Measurements from ENCODE around the gene RHBDL3.
"Not testable (repeated sequence)": the region's sequence is repeated elsewhere in the genome, so short reads cannot be mapped to it uniquely, and the experiment has no call there.

The RHBDL3 gene

DNA sequence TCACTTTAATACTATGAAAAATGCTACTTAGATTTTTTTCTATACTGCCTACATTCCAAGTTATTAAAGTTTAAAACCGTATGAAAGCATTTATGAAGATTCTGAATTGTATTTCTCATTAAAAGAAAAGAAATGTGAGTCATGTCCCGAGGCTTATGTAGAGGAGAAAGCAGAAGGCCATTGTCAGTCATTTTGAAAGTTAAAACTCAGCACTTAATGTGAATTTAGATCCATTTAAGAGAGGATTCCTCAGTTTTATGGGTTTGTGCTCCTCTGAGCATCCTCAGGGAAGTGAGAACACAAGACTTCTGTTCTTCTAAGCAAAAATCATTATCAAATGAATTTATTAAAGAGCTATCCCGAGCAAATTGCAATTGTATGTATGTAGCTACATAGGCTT is 64.5 kb downstream of the RHBDL3 start:
- no peak for DNase-seq

DNA sequence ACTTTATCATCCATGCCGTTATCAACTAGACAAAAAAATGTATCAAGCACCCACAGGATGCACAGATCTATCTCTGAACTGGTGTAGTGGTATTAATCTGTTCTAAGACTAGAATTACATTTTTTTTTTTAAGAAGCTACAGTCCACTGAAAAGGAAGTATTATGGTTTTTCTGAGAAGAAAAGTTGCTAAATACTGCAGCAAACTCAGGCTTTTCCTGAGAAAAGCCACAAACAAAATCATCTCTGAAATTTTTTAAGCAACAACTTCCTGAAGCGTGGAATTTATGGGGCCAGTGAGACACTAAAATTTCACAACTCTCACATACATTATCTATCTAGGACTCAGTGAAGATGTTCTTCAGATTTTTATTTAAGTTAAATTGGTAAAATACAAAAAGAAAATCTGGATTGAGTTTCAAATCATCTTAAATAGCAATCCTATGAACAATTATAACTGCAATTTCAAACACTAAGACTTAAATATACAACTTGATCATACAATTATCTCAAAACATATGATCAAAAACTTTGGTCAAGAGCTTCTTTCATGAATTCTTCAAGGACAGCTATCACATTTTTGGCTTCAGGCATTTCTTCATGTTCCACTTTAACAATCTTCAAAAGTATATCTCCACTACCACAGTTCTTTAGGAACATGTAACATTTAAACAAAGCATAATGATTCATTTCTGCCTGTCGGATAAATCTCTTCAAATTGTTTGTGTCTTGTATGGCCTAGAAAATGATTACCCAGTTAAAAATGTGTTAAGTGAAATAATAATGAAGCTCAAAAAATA is 65.8 kb downstream of the RHBDL3 start:
- no peak for DNase-seq

DNA sequence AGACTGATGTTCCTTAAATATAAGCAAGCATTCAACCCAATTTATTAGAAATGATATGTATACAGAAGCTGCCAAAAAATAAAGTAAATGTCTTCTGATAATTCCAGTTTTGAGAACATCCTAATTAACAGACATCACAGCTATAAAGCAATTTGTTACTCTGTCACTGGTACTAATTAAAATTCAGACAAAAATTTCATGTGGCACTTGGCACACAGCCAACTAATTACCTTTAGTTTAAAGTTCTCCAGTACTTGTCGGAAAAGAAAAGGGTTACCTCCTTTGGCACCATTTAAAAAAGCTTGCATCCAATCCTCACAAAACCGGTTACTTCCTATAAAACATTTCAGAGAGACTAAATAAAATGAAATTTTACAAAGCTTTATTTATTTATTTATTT is 67.6 kb downstream of the RHBDL3 start:
- no peak for DNase-seq

DNA sequence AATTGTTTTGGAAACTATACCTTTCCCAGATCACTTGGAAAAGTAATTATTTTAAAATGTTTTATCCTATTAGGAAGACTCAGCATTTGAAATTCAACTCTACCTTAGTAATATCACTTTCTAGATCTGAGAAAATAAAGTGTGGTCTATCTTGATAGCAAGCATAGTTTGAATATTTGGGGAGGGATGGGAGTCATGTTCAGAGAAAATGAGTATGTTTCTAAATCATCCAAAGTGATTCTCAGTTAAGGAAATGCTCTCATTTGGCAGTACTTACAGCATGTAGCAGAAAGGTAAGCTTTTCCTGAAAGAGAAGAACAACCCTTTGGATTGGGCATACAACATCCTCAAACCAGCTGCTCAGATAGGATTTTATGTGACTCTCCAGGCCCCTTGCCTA is 69.4 kb downstream of the RHBDL3 start:
- no peak for DNase-seq

DNA sequence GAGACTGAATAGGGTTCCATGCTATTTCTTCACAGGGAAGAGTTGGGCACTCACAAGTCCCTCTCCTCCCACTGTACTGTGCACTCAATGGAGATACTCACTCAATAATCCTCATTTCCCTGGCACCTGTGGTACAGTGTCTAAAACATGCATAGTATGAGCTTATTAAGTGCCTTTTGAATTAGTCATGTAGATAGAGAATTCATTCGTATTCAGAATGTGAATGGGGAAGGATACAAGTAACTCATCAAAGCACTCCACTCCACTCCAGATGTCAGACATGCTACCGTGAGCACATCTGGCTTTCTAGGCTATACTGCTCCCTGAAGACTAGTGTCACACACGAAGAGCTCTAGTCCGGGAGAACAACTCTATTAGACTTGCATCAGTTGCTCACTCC is 70.1 kb downstream of the RHBDL3 start:
- DNase-seq = no peak

DNA sequence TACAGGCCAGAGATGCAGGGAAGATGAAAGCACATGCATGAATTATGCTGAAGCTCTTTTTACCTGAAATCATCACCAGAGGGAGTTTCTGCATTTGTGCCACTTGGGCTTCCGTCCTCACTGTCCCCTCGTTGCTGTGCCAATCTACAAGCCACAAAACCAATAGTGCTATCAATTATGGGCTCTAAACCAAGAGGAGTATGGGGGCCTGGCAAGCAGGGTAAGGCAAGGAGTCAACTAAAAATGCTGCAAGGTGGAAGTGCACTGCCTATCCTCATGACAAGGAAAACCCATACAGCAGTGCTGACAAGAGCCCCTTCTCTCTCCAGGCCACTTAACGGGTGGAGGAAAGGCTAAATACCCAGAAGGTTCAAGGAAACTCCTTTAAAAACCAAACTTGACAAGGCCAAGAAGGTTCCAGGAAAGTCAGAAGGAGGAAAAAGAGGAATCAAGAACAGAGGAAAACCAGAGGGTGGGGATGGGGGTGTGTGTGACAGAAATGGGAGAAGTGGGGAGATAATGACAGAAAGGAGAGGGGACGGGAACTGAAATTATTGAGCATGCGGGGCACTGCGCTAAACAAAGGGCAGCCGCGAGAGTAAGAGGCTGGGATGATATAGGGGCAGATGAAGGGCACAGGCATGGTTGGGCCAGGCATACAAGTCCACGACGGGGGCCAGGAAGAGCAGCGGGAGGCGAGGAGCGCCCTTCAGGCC is 75.7 kb downstream of the RHBDL3 start:
- peak; percentile 73 for DNase-seq

DNA sequence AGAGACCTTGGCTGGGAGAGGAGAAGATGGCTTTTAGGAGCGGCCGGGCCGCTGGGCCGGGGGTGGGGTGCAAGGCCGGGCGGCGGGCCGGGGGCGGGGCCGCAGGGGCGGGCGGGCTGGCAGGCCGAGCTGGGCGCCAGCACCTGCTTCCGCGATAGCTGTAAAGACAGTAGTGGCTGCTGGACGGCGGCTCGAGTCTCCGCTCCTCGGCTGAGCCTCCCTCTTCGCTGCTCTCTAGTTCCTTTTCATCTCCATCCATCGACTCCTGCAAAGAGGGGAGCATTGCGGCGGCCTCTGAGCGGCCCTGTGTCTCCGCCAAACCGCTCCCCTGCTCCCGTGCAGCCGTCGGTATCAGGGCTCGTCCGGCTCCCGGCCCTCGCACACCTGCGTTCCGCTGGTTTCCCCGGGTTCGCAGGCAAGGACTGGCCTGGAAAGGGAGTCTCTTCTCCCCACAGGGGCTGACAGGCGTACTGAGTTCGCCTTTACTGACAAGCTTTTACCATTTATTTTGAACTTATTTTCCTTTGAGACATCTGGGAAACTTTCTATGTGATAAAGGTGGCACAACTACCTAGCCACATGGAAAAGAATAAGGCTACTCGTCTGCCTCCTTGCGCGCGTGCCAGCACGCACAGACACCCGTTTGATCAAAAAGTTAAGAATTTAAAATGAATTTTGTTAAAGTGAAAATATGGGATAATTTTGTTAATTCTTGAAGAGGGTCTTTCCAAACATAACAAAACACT is 76.4 kb downstream of the RHBDL3 start, which contains the start of gene C17orf75:
TSS of gene C17orf75 (minus strand) at position 317 of the 746 bp plus-strand sequence. CDS start at position 283, 34 bp downstream.
- peak; percentile 80 for DNase-seq

DNA sequence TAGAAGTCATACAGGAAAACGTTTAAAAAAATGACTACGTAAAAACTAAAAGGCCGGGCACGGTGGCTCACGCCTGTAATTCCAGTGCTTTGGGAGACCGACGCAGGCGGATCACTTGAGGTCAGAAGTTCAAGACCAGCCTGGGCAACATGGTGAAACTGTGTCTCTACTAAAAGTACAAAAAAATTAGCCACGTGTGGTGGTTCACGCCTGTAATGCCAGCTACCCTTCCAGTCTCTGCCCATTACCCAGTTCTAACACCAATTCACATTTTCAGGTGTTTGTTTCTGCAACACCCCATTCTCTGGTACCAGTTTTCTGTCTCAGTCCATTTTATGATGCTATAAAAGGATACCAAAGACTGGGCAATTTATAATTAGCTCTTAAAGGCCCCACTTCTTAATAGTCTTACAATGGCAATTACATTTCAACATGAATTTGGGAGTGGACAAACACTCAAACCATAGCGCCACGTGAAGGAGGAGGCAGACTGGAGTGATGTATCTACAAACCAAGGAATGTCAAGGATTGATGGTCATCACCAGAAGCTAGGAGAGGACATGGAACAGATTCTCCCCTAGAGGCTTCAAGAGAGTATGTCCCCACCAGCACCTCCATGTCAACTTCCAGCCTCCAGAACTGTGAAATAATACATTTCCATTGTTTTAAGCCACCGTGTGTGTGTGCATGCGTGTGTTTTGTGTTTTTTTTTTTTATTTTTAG is 77.1 kb downstream of the RHBDL3 start:
- DNase-seq = no peak

DNA sequence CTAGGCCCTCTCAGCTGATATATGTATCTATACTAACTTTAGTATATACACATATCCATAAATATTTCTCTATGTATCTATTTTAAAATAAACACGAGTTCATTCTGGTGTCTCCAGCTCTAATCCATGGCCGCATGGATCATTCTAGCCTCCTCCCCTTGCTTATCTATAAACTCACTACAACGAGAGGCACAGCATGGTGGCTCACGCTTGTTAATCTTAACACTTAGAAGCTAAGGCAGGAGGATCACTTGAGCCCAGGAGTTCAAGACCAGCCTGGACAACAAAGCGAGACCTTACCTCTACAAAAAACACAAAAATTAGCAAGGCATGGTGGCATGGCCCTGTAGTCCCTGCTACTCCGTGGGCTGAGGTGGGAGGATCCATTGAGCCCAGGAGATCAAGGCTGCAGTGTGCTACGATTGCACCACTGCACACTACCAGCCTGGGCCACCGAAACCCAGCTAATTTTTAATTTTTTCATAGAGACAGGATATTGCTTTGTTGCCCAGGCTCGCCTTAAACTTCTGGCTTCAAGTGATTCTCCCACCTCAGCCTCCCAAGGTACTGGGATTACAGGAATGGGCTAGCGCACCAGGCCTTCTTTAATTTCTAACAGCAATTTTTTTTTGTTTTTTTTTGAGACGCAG is 80.4 kb downstream of the RHBDL3 start:
- DNase-seq = no peak

DNA sequence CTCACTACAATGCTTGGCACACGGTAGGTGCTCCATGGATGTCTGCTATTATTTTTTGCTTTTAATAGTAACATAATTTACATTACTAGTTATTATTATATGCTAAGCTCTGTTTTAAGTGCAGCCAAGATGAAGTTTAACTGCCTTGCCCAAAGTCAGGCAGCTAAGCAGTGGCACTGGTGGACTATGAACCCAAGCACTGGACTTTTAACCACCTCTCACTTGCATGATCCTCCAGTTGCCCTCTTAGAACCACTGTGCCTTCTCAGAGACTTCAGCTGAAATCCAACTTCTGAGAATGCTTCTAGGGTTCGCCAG is 82.8 kb downstream of the RHBDL3 start:
- DNase-seq = no peak

DNA sequence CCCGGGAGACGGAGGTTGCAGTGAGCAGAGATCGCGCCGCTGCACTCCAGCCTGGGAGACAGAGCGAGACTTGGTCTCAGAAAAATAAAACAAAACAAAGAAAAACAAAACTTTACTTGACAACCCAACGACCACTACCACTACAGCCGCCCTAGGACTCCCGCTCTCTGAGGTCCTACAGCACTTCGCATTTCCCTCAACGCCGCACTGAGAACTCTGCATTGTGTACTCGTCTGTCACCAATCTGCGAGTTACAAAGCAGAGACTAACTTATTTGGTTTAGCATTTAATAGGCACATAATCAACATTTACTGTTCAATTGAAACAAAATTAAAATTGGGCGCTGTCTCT is 83.8 kb downstream of the RHBDL3 start:
- no peak for DNase-seq

DNA sequence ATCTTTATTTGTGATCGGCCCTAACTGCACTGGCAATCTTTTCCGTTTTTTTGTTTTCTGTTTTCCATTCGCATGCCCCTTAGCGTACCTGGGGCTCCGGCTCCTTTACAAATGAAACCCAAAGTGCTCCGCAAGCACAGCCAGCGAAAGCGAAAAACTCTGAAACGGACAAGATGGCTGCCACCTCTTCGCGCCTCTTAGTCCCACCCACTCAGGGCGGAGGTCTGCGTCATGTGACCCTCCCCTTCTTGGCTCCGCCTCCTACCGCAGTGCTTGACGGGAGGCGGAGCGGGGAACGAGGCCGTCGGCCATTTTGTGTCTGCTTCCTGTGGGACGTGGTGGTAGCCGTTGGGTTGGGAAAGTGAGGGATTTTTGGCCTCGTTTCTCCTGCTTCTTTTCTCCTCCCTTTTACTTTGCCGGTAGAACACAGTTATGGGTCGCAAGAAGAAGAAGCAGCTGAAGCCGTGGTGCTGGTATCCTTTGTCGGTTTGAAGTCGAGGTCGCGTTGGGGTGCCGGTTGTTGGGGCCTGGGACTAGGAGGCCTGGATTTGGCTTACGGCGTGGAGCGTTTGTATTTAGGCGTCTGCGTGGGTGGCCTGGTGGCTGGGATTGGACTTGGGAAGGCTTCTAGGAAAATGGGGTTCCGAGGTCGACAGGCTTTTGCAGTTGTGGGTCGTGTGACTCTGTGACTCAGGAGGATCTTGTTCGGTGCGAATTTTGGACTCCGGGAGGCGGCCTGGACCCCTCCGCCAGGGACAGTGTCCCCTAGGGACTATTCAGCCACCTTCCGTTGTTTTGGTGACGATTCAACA is 84.4 kb downstream of the RHBDL3 start, which contains the start of gene ZNF207:
TSS of gene ZNF207 (plus strand) at position 304 of the 812 bp plus-strand sequence. CDS start at position 433, 129 bp downstream.
- peak; percentile 97 for DNase-seq

DNA sequence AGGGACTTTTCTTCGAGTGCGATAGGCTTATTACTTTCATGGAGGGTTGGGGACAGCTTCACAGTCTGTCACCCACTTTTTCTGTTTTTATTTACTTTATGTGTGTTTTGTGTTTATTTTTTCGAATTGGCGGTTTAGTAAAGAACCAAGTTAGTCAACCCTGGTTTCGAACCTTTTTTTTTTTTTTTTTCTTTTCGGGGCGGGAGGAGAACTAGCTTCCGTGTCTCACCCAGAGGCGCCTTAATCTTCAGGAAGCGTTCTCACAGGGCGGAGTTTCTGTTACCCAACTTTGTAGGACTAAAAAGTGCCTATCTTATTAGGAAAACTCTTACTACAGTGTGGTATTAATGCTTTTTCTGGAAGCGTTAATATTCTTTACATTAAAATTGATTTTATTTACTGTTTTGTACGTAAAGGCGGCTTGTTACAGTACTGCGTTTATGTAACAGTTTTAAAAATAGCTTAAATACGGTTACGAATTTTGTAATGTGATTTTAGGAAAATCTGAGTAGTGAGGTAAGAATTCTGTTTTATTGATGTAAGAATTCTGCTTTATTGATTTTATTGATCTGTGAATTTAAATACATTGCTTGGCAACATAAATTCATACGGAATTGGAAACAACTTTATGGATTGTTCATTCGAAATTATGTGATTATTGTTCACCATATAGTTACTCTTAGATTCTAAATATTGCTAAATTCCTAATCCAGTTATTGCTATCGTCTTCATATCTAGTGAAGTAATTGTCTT is 85.2 kb downstream of the RHBDL3 start:
- peak; percentile 65 for DNase-seq

DNA sequence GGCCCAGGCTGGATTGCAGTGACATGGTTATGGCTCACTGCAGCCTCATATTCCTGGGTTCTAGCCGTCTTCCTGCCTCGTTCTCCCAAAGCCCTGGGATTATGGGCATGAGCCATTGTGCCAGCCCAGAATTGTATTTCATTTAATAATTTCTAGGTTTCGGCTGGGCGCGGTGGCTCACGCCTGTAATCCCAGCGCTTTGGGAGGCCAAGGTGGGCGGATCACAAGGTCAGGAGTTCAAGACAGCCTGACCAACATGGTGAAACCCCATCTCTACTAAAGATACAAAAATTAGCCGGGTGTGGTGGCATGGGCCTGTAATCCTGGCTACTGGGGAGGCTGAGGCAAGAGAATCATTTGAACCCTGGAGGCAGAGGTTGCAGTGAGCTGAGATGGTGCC is 87.1 kb downstream of the RHBDL3 start:
- not testable (repeated sequence) for DNase-seq

DNA sequence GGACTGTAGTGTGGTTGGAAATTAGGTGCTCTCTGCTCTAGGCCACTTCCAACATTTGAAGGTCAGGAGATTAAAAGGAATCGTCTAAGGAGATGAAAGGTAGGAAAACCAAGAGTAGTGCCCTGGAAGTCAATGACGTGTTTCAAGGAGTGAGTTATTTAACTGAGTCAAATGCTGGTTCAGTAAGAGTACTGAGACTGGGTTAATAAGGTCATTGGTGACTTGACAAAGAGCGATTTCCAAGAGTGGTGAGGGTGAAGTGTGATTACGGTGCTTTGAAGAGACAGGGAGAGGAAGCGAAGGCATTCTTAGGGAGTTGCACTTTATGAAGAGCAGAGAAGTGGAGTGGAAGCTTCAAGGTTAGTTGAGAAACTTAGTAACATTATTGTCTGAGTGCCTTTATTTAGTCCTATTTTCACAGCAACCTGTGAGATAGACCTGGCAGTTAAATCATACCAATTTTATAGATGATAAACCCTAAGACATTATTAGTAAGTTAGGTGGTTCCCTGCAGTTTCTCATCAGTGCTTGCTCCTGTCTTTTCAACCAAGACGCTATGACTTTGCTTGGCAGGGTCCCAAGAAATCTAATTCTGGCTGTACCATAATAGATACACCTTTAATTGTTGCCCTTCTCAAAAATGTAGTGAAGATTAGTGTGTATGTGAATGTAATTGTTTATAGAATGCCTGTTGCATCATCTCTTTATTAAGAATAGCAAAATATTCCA is 90.2 kb downstream of the RHBDL3 start:
- DNase-seq = no peak

DNA sequence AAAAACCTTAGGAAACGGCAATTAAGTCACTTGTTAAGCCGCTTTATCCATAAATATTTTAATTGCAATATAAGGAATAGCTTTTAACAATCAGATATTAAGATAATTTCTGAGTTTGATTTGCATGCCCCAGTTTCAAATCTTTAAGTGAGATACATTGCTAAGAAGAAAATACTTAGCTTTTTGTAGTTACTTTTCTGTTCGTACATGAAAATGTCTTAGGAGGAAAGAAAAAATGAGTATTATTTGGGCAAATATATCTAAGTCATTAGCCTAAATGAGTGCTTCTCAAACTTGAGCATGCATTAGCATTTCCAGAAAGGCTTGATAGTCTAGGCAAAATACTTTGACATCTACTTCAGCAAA is 90.7 kb downstream of the RHBDL3 start:
- DNase-seq = no peak

DNA sequence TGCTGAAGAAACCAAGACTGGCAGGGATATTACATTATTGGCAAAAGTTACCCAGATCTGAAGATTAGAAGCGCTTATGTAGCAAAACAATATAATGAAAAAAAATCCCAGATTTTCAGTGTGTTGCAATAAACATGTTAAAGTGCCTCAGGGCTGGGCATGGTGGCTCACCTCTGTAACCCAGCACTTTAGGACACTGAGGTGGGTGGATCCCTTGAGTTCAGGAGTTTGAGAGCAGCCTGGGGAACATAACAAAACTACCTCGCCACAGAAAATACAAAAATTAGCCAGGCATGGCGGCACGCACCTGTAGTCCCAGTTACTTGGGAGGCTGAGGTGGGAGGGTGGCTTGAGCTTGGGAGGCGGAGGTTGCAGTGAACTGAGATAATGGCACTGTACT is 91.1 kb downstream of the RHBDL3 start:
- DNase-seq = no peak

DNA sequence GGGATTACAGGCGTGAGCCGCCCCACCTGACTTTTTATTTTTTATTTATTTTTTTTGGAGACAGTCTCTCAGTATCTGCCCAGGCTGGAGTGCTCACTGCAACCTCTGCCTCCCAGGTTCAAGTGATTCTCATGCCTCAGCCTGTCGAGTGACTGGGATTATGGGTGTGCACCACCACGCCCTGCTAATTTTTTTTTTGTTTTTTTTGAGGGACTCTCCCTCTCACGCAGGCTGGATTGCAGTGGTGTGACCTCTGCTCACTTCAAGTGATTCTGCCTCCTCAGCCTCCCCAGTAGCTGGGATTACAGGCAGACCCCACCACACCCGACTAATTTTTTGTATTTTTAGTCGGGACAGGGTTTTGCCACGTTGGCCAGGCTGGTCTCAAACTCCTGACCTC is 92.0 kb downstream of the RHBDL3 start:
- DNase-seq = no peak

DNA sequence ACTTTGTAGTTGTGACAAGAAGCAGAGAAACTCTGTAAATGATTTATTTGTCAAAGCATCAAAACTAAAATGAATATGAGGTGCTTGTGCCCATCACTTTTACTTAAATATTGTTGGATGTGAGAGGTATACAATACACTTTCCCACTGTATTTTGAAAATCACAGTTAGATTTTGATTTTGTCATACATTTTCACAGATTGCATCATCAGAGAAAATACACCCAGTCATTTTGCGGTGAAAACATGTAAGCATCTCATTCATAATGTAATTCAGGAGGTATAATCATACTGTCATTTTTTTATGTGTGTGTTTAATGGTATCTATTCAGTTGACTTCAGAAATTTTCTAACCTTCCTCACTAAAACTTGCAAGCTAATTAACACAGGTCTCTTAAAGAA is 95.6 kb downstream of the RHBDL3 start:
- no peak for DNase-seq

DNA sequence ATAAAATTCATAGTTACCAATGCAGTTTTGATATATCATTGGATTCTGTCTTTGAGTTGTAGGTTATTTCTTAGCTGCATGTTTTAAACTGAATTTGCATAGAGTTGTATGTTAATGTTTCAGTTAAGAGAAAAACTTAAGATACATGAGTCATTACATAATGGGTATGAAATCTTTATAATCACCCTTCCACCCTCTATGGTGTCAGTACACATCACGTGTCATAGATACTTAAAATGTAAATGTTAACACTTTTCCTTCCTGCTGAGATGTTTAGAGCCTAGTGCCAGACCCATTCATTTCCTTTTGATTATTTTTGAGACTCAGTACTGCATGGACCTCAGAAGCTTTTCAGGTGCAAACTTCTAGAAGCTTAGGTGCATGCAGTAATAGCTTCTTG is 104.8 kb downstream of the RHBDL3 start:
- no peak for DNase-seq
